Measurements from ENCODE around the gene DLG2.

Gene DLG2

DNA sequence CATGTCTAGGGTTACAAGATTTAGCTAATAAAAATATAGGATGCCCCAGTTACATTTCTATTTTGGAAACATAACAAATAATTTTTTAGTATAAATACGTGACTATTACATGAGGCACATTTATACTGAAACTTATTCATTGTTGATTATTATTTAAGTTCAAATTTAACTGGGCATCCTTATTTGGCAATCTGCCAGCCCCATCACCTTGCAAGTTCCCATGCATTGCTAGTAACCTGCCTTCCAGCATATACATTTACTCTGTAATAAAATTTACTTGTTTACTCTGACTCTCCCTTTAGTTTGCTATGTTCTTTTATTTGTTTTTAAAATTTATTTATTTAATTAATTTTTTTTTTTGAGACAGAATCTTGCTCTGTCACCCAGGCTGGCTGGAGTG lies 1686.1 kb downstream of the DLG2 start:
- no peak for FAIRE-seq

DNA sequence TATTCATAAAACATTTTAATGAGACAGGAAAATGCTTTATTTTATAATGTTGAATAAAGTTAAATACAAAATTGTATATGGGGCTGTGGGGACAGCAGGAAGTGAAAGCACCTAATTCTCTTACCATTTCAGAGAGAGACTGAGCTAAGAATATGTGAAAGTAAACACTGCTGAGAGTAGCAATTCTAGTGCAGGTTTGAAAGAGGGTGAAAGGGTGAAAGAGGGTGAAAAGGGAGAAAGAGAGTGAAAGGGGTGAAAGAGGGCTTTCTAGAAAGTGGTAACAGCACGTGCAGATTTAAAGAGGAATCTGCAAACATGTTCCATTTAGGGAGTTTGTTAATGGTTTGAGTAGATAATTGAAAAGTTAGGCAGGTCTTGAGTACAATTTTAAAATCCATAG lies 1689.0 kb downstream of the DLG2 start:
- no peak for FAIRE-seq

DNA sequence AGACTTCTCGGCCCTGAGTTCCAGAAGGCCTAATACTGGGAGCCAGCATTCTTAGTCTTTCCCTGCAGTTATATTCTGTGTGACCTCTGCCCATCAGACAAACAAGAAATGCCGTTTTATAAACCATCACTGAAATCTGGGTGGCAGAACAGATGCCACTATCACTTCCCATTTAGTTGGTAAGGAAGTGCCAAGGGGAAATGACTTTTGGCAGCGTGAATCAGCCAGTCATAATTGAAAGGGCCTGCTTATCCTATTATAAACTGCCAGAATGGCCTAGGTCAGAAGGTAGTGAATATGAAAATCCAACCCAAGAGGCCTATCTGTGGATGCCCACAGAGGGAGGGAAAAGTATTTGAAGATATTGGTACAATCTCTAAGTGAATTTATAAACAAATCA lies 1694.1 kb downstream of the DLG2 start:
- no peak for FAIRE-seq

DNA sequence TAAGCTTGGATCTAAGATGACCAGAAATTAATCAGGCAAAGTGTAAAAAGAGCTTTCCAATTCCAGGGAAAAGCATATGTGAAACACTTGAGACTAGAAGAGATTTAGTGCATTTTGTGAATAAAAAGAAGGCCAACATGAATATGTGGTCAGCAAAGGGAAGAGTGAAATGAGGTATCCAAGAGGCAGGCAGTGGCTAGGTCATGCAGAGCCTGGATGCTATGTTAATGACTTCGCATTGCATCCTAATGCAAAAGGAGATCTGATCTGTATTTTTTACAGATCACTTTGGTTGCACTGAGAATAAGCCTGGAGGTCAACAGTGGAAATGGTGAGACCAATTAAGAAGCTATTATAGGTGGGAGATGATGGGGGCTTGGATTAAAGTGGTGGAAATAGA lies 1699.7 kb downstream of the DLG2 start:
- no peak for FAIRE-seq

DNA sequence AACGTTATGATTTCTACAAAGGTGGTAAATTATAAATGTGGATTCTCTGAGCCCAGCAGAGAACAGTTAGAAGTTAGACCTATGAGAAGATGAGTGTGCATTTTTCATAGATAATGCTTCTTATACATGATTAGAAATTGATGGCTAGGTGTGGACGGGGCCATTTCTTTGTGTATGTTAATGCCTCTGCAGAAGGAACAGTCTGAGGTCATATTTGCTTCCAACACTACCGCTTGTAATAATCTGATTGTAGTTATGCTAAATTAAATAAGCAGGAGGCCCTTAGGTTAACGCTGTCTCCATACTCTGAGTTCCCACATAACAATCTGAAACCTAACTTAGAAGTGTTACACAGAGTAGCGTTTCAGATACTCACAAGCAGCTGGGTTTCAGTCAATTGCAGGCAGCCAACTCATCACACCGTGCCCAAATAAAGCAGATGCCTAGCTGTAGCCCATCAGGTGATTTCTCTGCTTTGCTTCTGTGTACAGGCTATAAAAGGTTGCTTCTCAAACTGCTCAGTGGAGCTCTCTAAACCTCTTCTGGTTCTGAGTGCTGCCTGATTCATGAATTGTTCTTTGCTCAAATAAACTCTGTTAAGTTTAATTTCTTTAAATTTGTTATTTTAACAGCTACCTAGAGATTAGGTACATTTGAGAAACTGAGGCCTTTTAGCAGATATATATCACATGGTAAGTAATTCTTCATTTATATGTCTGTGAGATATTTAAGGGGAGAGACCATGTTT lies 1702.2 kb downstream of the DLG2 start:
- no peak for FAIRE-seq

DNA sequence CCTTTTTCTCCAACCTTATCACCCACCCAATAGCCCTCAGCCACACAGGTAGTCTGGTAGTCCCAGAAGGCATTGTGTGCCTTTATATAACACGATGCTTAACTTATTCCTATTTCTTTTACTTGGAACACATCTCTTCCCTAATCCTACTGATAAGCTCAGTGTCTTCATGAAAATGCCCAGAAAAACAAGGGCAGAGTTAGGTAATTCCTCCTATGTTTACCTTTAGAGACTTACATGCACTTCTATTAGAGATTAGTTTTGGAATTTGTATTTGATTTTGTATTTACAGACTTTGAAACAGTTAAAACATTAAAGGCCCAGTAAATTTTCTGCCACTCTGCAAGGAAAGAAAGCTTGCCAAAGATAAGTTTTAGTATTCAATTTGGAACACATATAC lies 1703.2 kb downstream of the DLG2 start:
- no peak for FAIRE-seq

DNA sequence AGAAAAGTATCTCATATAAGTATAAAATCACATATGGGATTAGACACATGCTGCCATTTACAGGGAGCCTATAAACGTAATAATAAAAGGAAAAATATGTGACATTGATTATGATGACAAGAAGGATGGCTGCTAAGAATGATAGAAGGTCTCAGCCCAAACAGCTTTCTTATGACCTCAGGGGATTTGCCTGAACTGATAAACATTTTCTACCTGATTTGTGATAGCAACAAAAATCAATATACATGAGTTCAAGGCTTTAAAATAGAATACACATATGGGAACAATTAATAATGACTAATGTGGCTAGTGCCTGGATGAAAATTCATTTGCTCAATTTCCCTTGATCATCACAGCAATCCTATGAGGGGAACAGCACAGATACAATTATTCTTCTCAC lies 1704.2 kb downstream of the DLG2 start:
- FAIRE-seq: no peak

DNA sequence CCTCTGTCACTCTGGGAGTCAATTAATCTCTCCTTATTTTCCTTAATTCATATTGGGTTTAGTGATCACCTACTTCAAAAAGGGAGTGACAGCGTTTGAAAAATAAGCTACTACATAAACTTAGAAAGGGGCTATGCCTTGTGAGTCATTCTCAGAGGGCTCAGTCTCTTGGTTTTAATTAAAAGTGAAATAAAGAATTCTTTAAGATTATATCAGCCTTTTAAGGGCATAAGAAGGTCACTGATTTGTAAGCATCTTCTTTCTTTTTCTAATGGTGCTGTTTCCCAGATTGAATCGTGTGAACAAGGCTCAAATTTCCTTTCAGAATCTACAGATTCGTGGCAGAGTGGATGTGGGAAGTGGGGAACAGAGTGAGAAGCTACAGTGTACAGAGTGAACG lies 1704.8 kb downstream of the DLG2 start:
- FAIRE-seq: no peak

DNA sequence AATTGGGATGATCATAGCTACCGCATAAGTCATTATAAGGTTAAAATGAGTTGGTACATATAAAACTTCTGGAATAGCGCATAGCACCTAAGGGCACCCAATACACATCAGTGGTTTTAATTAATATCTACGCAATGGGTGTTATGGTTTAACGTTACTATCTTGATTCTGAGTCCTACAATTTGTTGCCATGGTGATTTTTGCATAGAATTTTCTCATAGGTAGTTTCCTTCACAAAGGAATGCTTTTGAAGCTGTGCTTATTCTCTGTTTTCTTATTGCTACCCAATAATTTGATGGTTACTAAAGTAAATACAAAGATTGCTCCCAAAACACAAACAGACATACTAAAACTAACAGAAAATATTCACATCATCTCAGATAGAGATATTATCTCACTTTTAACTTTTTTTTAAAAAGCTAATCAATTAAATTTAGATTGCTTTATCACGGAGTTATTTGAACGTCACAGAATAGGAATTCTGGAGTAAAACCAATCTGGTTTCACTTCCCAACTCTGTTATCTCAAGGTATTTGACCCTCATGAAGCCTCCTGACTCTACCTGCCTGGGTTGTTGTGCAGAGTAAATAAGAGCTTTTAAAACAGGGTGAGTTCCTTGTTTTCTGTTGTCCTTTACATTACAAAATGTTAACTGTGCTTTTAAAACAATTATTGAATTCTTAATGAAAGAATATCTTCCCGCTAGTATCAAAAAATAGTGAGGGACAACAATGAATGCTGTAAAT lies 1705.5 kb downstream of the DLG2 start:
- no peak for FAIRE-seq

DNA sequence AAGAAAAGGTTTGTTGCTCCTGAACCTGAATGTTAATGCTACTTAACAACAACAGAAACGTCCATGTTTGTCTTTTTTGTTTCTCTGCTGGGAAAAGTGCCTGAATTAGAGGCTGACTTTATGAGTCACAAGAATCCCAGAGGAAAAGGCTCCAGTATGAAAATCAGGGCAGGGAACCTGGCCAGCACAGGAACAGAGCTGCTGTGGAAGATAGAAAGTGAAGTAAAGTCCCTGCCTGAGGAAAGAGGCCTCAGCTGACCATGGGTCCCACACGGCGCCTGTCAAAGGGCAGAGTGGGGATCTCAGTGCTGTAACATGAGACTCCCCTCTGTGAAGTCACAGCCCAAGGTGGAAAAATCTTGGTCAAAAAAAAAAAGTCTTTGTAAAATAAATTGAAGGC lies 1708.7 kb downstream of the DLG2 start:
- no peak for FAIRE-seq

DNA sequence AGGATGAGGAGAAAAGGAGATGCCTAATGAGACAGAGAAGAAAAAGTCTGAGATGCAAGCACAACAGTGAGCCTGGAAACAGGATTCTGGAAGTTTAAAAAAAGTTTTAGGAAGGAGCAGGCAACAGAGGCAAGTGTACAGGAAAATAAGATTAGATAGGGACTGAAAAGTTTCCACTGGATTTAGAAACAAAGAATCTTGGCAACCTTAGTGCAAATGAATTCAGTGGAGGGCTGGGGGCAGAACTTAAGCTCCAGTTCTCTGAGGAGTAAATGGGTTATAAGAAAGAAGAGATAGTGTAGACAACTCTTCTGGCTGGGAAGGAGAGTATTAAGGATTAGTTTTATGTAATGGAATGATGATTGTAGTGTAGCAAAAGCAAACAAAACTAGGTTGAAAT lies 1712.1 kb downstream of the DLG2 start:
- no peak for FAIRE-seq

DNA sequence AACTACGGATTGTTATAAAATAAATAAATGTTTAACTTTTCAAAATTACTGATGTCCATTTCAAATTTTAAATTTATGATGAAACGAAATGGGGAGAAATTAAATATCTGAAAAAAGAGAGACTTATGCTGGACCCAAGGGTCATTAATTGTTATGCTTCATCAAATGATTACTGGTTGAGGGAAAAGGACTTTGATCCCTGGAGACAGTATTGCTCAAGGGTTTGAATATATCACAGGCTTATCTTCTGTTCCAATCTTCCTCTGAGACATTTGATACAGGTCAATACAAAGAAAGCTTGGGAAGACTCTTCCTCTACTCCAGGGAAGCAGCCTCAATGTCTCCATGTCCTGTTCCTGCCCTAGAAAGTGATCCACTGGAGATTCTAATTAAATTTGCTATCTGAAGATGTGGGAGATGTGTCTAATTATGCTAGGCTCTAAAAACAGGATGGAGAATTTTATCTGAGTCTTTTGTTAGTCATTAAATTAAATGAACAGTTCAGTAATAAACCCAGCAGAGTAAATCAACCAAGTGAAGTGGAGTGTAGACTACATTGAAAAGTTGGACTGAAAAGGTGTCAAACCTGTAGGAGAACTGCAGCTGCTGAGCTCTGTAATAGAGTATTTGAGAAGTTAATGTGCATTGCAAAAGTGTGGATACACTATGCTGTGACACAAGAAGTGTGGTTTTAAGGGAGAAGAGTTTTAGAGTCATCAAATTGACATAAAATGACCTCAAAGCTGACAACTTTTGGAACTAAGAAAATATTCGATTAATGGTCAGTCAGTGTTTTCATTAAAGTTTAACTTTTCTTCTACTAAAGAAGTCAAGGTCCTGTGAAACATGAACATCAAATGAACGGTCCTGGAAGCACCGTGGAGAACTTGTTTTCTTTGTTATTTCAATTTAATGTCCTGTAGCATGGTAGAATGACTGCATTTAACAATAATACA lies 1717.3 kb downstream of the DLG2 start:
- FAIRE-seq: no peak

DNA sequence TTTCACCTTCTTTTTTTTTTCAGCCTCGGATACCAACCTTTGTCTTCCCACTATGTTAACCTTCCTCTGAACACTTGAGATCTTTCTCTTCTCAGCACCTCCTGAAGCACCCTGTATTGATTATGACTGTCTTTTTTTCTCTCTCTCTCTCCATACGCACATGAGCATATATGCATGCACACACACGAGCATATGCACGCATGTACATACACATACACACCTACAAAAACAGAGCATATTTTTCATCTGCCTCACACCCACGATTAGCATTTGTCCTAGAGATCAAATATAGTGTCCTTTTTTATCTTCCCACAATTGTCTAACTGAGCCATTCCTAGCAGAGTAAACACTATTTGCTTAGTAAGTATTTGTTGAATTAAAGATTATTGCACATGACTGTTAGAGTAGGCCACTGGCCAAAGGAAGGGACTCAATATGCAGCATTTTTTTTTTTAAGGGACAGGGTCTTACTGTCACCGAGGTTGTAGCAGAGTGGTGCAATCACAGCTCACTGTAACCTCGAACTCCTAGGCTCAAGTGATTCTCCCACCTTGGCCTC lies 1718.8 kb downstream of the DLG2 start:
- no peak for FAIRE-seq

DNA sequence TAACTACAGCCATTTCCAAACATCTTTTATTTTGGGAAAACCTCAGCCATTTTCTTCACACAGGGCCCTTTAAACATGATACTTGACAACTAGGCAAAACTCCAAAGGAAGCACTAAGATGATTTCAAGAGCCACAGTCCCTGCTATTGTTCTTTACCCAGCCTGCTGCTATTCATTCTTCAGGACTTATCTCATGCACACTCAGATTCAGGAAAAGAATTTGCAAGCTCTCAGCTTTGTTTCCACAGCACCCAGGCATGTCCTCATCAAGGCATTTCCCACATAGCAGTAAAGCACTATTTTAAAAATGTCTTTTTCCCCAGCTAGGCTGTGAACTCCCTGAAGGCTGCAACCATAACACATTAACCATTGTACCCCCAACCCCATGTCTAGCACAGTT lies 1731.6 kb downstream of the DLG2 start:
- FAIRE-seq: no peak

DNA sequence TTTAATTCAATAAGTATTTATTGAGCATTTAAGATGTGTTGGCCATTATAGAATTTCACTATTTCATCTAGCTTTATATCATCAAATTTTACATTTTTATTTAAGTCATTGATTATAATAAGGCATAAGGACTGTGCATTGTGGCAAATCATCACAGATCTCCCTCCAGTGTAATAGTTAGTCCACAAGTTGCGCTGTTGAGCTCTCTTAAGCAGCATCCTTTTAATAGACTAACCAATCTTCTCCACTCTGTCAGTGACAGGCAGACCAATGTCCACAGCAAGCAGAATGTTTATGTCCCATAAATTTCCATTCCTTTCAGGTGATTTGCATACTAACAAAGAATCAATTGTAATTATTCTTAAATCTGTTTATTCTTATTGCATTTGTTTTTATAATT lies 1745.7 kb downstream of the DLG2 start:
- FAIRE-seq: no peak

DNA sequence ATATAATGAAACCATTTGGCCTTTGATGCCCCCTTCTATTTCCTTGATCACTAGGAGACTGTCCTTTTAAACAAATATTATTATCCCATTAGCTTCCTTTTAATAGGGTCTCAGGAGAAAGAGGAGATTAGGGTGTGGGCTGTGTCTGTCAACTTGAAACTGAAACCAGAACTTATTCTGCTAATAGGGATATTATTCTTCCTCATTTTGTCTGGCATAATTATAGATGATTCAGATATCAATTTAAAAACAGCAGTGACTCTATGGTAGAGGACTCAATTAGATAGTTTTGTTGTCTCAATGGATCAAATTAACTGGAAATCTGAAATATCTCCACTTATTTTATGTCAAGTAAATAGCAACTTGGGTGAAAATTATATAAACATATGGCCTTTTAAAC lies 1756.1 kb downstream of the DLG2 start:
- no peak for FAIRE-seq

DNA sequence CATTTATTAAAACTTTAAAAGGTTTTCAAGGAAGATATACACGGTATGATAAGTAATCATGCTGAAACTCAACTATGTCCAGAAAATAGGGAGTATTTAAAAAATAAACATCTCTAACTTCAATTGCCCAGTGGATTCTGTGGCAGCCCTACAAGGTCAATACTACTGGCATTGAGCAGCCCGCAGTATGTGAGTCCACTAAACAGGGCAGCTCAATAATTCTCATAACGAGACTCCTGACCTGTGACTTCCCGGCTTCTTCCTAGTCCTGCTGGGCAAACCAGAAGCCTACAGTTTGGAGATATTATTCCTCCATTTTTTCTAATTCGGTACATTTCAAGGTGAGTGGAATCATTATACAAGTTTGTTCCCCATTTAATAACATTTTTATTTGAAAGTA lies 1760.5 kb downstream of the DLG2 start:
- FAIRE-seq: no peak

DNA sequence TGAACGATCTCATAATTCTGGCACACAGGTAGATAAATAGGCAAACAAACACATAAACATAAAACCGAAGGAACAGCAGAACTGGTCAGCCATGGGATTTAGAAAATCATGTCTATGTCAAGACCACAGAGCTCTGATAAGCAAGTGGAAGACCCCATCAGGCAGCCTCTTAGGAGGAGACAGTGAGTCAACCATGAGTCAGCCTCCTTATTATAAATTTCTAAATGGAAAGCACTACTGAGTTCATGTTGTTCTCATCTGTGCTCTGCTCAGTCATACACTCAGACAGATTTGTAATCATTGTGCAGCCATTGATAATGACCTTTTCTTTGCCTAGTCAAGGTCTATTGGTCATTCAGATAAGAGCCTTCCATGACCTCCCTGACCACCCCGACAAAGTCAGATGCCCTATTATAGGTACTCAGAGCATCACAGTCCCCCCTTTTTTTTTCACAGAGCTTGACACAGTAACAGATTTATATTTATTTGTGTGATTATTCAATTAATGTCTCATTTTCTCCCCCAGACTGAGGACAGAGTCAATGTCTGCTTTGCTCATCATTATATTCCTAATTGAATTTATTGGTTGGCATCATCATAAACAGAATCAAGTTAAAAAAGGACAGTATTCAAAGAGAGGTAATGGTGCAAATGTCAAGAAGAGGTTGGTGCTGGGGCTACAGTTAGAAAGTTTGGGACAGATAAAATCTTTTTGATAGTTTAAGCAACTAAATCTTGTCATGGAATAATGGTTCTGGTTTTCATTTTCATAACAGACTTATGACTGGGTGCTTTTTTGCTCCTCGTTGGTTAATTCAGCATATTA lies 1761.3 kb downstream of the DLG2 start:
- FAIRE-seq: no peak

DNA sequence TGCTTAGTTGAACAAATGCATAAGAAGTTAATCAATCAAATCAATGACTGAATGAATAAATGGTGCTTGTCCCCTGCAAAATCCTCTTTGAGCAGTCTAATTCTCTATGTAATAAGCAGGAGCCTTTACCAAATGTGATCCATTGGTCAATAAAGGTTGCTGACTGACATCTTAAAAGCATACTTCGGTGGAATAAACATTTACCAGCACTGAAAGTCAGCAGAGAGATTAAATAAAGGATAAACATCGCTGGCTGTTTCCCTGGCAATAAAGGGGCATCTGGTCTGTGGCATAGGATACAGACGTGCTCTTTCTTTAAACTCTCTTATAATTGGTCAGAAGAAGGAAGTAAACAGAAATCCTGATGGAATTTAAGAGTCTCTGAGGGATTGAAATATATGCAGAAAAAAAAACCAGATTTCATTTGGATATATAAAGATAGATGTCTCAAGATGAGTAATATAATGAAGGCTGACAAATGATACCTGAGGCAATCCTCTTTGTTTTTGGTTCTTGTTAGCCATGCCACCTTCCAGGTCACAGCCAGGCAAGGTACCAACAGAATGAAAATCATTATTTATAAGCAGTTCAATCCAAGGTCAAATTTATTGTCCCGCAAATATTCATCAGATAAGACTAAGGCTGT lies 1762.6 kb downstream of the DLG2 start:
- no peak for FAIRE-seq

DNA sequence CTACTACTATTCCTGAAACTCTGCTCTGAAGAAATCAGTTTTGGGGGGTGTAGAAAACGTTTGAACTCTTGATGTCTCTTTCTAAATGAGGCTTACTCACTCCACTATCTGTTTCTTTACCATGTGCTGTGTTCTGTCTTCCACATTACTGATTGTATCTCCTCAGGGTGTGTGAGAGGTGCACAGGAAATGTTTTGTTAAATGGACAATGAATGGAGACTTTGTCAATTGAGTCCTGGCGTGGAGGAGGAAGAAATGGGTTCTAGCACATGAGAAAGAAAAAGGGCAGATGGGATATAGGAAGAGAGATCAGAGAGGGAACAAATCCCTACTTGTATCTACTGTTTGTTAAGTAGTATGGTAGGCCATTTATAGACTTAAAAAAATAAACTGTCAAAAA lies 1763.9 kb downstream of the DLG2 start:
- FAIRE-seq: no peak

DNA sequence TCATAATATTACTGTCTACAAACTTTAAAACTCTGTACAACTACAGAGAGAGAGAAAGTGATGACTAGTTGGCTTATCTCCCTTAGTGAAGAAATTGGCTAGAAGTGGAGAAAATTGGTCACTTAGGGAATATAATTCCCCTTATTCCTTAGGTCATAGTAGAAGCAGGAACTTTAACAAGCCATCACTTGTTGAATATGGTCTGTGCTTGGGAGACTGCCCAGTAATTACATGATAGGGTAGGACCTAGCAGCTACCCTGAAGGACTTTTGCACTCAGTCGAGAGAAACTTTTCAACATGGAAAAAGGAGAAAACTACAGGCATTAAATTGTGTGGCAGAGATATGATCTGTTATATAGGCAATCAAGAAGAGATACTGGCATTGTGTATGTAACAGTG lies 1764.5 kb downstream of the DLG2 start:
- no peak for FAIRE-seq

DNA sequence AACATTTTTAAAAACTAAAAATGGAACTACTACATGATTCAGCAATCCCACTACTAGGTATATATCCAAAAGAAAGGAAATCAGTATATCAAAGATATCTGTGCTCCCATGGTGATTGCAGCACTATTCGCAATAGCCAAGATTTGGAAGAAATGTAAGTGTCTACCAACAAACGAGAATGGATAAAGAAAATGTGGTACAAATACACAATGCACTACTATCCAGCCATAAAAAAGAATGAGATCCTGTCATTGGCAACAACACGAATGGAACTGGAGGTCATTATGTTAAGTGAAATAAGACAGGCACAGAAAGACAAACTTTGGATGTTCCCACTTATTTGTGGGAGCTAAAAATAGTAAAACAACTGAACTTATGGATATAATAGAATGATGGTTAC lies 1765.1 kb downstream of the DLG2 start:
- FAIRE-seq: no peak

Data from G401.6 (cell line).